ENCODE results near the gene RAP1GAP2. TPM values are rescaled to one million over a fixed set of nuclear protein-coding genes. Genes with fewer than 3 reads are reported as not detected.
"Not testable (repeated sequence)": the region's sequence is repeated elsewhere in the genome, so short reads cannot be mapped to it uniquely, and the experiment has no call there.

Gene RAP1GAP2
- total and polyA plus RNA-seq, 7 donors, result 4.8 to 14.7 (median 12.5) TPM

- intact Hi-C loops (cut with DNase I), result no loop called here
- Histone ChIP-seq H3K27me3 (no peaks in the 10 kb centered on the region), H3K36me3 (peaks cover 0 to 21% (median 10%) of the 10 kb centered on the region in 4 donors), H3K9me3 (no peaks in the 10 kb centered on the region), H3K4me3 (no peak overlapping the region), H3K4me1 (peaks cover 0 to 18% (median 8%) of the 10 kb centered on the region in 4 donors), H3K27ac (no peak overlapping the region)
- WGBS, 2 donors, result 93 to 95% methylated on average over 5 of the region's 5 CpGs
- DNase-seq, result no peak
- TF ChIP-seq CTCF (IDR thresholded peaks at IDR 0.05) (no peak), POLR2A (IDR thresholded peaks at IDR 0.05) (no peak), EP300 (IDR thresholded peaks at IDR 0.05) (no peak), POLR2AphosphoS5 (IDR thresholded peaks at IDR 0.05) (no peak)
Measured at GRCh38 chr17:2986925-2987324, 190.7 kb downstream of the RAP1GAP2 start.

GRCh38 chr17:2989396-2989795 lies 193.2 kb downstream of the RAP1GAP2 start:
- DNase-seq, result peak; percentile 39
- H3K36me3 ChIP-seq, result peaks cover 0 to 28% (median 13%) of the 10 kb centered on the region in 4 donors
- H3K27ac ChIP-seq; H3K9me3 ChIP-seq; H3K27me3 ChIP-seq; intact Hi-C loops (cut with DNase I); H3K4me3 ChIP-seq; H3K4me1 ChIP-seq: not testable (repeated sequence)
- 91 to 96% methylated on average over 11 of the region's 11 CpGs for WGBS, 2 donors

GRCh38 chr17:2989855-2990254 lies 193.6 kb downstream of the RAP1GAP2 start:
- intact Hi-C loops (cut with DNase I), result no loop called here
- no peak for DNase-seq
- no peak overlapping the region for H3K27ac ChIP-seq
- H3K4me1 ChIP-seq, result no peaks in the 10 kb centered on the region
- H3K27me3 ChIP-seq, result no peaks in the 10 kb centered on the region
- 77 to 97% methylated on average over 3 of the region's 3 CpGs for WGBS, 2 donors
- H3K36me3 ChIP-seq, result peaks cover 0 to 27% (median 13%) of the 10 kb centered on the region in 4 donors
- no peak overlapping the region for H3K4me3 ChIP-seq
- H3K9me3 ChIP-seq, result no peaks in the 10 kb centered on the region
- TF ChIP-seq CTCF (IDR thresholded peaks at IDR 0.05) (no peak), POLR2AphosphoS5 (IDR thresholded peaks at IDR 0.05) (no peak), EP300 (IDR thresholded peaks at IDR 0.05) (no peak), POLR2A (IDR thresholded peaks at IDR 0.05) (no peak)

- TF ChIP-seq POLR2A (IDR thresholded peaks at IDR 0.05) (no peak), EP300 (IDR thresholded peaks at IDR 0.05) (no peak), CTCF (IDR thresholded peaks at IDR 0.05) (no peak)
- DNase-seq, result peak; percentile 59
- Histone ChIP-seq H3K36me3 (peaks cover 0 to 26% (median 12%) of the 10 kb centered on the region in 4 donors), H3K27ac (no peak overlapping the region), H3K4me3 (no peak overlapping the region), H3K27me3 (no peaks in the 10 kb centered on the region), H3K9me3 (no peaks in the 10 kb centered on the region), H3K4me1 (peaks cover 0 to under 1% (median 0%) of the 10 kb centered on the region in 4 donors)
- WGBS, 2 donors, result 91 to 94% methylated on average over 9 of the region's 9 CpGs
- intact Hi-C loops (cut with DNase I), result no loop called here
Measured at GRCh38 chr17:2990396-2990795, 194.2 kb downstream of the RAP1GAP2 start.

GRCh38 chr17:2991396-2992180 lies 195.3 kb downstream of the RAP1GAP2 start:
- intact Hi-C loops (cut with DNase I); H3K27ac ChIP-seq; H3K4me3 ChIP-seq; H3K9me3 ChIP-seq; H3K27me3 ChIP-seq: not testable (repeated sequence)
- WGBS, 2 donors, result 93 to 94% methylated on average over 21 of the region's 21 CpGs
- Histone ChIP-seq H3K4me1 (peaks cover 0 to 12% (median 7%) of the 10 kb centered on the region in 4 donors), H3K36me3 (peaks cover 0 to 24% (median 10%) of the 10 kb centered on the region in 4 donors)
- peak; percentile 34 for DNase-seq

- Histone ChIP-seq H3K27ac (no peak overlapping the region), H3K36me3 (peaks cover 0 to 30% (median 10%) of the 10 kb centered on the region in 4 donors), H3K9me3 (no peaks in the 10 kb centered on the region), H3K27me3 (no peaks in the 10 kb centered on the region), H3K4me3 (no peak overlapping the region), H3K4me1 (peaks cover 0 to 16% (median 9%) of the 10 kb centered on the region in 4 donors)
- TF ChIP-seq EP300 (IDR thresholded peaks at IDR 0.05) (no peak), POLR2AphosphoS5 (IDR thresholded peaks at IDR 0.05) (no peak), CTCF (IDR thresholded peaks at IDR 0.05) (no peak), POLR2A (IDR thresholded peaks at IDR 0.05) (no peak)
- DNase-seq, result peak; percentile 51
- WGBS, 2 donors, result 98 to 99% methylated on average over 6 of the region's 6 CpGs
- intact Hi-C loops (cut with DNase I), result no loop called here
Measured at GRCh38 chr17:2994441-2994840, 198.2 kb downstream of the RAP1GAP2 start.

All from sigmoid colon (tissue), 7 donors.